HG02623 (cell line): ENCODE data around the gene CCDC124.

ENCODE experiments used
- ATAC-seq: cut with Tn5 transposase; IDR thresholded peaks from one replicate; pipeline ENCODE4 v1.9.1; 2021; ENCODE audit warnings: moderate library complexity; ENCODE audit not compliant: unreplicated experiment

The CCDC124 gene

DNA sequence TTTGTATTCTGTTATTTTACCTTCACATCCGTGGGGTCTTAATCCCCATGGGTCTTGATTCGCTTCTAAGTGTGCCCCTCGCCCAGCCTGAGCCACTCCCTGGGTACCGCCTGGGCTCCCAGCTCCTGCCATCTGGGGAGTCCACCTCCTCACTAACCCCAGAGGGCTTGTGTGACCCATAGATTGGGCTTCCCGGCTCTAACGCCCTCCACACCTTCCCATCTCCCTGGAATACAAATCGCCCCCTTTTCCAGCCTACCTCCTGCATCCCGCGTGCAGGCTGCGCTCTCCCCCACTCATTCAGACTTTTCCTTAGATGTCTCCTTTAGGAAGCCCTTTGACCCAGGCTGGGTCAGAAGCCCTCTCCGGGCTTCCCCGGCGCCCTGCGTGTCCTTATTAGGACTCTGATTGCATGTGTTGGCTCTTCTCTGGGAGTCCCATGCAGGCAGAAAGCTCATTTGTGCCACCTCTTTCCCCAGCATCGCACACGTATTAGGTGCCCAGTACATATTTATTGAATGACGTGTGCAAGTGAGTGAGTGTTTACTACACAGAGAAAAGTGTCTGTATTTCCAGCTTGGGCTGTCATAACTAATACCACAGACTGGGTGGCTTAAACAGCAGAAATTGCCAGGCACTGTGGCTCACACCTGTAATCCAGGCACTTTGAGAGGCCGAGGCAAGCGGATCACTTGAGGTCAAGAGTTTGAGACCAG, 757 bp downstream of the CCDC124 start:
- ATAC-seq, result no peak

DNA sequence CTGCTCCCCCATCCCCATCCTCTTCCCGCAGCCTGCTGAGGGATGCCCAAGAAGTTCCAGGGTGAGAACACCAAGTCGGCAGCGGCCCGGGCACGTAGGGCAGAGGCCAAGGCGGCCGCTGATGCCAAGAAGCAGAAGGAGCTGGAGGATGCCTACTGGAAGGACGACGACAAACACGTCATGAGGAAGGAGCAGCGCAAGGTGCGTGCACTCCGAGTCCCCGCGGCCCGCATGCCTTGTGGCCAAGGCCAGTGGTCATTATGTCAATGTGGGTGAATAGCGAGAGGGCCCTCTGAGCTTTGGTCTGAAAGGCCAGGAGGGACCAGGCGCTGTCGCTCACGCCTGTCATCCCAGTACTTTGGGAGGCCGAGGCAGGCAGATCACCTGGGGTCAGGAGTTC, 3.6 kb downstream of the CCDC124 start:
- no peak for ATAC-seq

DNA sequence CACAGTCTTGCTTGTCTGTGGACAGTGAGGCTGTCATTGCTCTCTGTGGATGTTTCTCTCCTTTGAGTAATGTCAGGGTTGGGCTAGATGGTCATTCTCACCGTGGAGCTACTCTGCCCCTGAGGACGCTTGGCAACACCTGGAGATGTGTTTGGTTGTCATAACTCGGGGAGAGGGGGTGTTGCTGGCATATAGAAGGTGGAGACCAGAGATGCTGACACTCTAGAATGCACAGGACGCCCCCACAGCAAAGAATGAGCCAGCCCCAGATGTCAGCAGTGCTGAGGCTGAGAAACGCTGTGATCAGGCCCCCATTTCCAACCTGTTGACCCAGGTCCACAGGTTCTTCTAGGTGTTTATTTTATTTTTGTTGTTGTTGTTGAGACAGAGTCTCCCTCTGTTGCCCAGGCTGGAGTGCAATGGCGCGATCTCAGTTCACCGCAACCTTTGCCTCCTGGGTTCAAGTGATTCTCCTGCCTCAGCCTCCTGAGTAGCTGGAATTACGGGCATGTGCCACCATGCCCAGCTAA, 4.6 kb downstream of the CCDC124 start:
- ATAC-seq, result no peak

- no peak for ATAC-seq
These were observed 5.5 kb downstream of the CCDC124 start for GRCh38 chr19:17938092-17938845.

DNA sequence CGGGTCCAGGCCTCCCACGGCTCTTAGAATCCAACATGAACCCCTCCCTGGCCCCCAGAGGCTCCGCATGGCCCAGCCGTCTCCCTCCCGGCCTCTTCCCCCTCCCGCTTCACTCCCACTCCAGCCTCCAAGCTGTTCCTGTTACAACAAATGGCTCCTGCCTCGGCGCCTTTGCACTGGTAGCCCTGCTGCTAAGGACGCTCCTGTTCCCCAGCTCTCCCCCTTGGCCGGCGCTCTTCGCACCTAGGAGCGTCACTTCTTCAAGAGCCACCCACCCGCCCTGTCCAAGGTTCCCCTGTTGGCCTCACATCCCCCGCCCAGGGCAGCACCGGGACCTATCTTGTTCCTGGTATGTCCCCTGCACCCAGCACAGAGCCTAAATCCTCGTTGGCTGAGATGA, 9.4 kb downstream of the CCDC124 start:
- no peak for ATAC-seq

- no peak for ATAC-seq
These were observed 9.9 kb downstream of the CCDC124 start for GRCh38 chr19:17942582-17943273.

DNA sequence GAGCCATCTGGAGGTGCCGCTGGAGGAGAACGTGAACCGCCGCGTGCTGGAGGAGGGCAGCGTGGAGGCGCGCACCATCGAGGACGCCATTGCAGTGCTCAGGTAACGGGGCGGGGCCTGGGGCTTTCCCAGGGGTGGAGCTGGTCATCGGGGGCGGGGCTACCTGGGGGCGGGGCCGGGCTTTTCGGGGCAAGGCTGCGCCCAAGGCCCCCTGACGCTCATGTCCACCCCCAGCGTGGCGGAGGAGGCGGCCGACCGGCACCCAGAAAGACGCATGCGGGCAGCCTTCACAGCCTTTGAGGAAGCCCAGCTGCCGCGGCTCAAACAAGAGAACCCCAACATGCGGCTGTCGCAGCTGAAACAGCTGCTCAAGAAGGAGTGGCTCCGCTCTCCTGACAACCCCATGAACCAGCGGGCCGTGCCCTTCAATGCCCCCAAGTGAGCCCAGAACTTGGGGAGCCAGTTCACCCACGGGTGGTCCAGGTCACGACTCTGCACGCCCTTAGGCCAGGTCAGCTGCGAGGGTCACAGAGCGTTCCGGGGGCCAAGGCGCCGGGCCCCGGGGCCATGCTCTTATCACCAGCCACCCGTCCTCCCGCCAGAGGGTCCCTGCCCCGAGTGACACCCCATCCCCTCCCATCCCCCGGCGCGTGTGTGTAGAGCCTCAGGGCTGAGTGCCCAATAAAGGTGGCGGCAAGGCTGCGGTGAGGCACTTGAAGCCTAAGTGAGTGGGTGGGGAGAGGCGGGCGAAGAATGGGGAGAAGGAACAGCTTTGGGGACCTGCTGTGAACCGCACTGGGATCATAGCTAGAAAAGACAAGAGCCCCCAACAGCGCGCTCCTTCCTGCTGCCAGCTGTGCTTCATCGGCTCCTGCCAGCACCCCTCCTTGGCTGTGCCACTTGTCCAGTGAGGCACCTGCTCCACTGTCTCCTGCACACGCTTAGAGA, 10.7 kb downstream of the CCDC124 start:
- no peak for ATAC-seq

GRCh38 chr19:17944301-17944700, 11.5 kb downstream of the CCDC124 start:
- no peak for ATAC-seq

DNA sequence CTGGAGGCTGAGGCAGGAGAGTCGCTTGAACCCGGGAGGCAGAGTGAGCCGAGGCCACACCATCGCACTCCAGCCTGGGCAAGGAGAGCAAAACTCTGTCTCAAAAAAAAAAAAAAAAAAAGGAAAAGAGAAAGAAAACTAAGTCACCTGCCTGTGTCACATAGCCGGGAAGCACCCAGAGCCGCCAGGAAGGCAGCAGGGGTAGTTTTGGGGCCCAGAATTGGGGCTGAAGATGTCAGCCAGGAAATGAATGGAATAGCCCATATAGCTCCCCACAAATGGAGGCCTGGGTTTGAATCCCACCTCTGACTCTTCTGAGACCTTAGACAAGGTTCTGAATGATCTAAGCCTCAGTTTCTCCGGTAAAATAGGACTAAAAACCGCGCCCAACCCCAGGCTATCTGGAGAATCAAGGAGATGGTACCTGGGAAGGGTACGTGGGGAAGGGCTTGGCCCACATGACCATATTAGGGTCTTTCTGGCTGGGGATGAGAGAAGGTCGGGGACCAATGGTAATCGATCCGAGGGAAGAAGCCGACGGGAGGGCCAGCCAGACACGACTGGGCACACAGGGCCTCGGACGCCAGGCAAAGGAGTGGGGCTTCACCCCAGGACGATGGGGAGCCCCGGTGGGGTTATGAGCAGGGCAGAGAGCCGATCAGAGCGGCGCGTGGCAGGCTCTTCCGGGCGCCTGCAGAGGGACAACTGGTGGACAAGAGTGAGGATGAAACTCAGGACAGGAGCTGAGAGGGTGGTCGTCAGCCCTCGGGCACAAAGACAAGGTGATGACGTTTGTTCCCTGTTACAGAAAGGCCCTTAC, 14.4 kb downstream of the CCDC124 start:
- ATAC-seq, result peak; percentile 27

DNA sequence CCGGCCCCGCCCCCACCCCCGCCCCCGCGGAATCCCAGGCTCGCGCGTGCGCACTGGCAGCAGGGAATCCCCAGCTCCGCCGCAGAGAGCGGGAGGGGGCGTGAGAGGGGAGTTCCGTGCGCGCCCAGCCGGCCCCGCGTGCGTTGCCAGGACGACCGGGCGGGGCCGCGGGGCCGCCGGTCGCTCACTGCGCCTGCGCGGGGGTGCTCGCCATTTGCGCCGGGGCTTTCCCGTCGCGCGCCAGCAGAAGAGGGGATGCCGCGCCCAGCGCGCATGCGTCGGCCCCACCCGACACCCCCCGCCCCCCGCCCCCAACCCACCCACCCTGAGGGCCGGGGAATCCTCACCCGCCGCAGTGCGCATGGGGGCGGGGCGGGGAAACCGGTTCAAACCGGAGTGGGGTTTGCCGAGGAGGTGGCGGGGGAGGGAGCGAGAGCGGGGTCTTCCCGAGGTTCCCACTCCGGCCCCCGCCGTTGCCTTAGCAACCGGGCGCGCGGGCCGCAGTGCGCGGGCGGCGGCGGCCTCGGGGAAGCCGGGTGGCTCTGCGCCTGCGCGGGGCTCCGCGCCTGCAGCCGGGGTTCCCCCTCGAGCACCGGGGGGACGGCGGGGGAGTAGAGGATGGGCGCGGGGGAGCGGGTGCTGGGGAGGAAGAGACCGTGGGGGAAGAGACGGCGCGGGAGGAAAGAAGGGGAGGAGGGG, 15.1 kb downstream of the CCDC124 start:
- peak; percentile 47 for ATAC-seq

DNA sequence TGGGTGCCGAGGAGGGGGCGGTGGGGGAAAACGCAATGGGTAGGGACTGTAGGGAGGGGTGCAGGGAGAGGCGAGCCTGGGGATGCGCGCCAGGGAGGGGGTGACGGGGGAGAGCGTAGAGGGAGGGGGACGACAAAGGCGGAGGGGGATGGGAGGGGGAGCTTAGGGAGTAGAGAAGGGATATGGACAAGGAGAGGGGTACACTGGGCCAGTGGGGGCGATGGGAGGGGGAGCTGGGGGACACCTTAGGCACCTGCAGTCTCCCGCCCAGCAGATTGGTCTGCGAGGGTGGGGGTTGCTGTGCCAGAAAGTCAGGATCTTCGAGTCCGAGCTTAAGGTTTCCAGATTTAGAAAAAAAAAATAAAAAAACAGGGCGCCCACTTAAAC, 15.7 kb downstream of the CCDC124 start:
- ATAC-seq, result no peak

GRCh38 chr19:17948931-17949930, 16.4 kb downstream of the CCDC124 start:
- ATAC-seq, result no peak

DNA sequence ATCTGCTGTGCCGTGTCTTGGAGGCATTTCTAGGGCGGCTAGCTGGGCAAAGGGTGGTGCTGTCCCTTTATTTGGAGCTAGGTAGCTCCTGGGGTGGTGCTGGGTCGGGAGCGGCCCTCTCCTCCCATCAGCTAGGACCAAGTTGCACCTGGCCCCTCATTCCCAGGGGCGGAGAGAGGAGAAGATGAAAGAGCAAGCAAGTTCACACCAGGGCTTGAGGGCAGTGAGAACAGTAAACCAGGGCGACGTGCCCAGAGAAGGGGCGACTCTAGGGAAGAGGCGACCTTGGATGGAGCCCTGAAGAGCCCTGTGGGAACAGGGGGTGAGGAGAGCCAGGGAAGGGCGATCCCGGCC, 17.1 kb downstream of the CCDC124 start:
- no peak for ATAC-seq

- ATAC-seq, result no peak
These were observed 17.7 kb downstream of the CCDC124 start for GRCh38 chr19:17950310-17951156.

DNA sequence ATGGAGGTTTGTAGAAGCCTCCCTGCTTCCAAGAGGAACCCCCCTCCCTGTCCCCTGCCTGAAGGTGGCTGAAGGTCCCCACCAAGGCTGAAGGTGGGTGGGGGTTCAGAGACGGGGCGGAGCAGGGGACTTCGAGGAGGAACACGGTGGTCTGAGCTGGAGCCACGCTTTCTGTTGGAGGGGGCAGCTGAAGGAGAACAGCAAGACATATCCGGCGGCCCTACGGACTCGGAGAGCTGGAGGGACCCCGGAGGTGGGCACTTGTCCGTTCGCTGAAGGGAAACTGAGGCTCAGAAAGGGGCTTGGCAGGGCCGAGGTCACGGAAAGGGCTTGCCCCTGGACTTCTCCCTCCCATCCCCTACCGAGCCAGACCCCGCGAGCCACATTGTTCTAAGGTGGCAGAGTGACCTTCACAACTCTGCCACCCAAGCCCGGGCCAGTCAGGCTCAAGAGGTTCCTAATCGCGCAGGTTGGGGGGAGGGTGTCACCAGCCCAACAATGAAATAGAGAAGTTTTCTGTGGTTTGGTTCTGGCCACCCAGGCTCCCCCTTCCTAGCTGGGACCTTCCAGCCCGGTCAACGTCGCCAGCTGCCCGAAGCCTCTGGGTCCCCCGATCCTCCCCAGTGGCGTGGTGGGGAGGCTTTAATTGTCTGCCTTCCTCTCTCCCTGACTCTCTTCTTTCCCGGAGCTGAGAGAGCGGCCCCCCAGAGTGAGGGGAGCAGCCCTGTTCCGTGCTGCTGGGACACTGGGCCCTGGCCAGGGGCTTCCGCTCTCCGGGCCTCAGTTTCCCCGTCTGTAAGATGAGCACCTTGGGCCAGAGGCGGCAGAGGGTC, 18.6 kb downstream of the CCDC124 start:
- no peak for ATAC-seq
